OCI-LY7 (cell line): ENCODE results near the gene GALNT2. TPM values are rescaled to one million over a fixed set of nuclear protein-coding genes. Genes with fewer than 3 reads are reported as not detected.

Source experiments
- BruUV-seq: library from RNA; stranded (reverse); fragments of 400-500 nt; replicated peaks from 2 replicates; lab custom pipeline; 2021; lab: Mats Ljungman, UMichigan
- CTCF ChIA-PET: fragments of 300-600 bp; sonication (Branson Sonifier 250); formaldehyde crosslinking; loops from one replicate; lab custom pipeline; 2022; ENCODE audit warnings: antibody characterized with exemption; ENCODE audit not compliant: unreplicated experiment; lab: Charles Lee
- POLR2A ChIA-PET: fragments of 300-600 bp; sonication (Branson Sonifier 250); formaldehyde crosslinking; loops from one replicate; lab custom pipeline; 2022; ENCODE audit warnings: antibody characterized with exemption; lab: Charles Lee
- DNase-seq: peaks from one replicate; pipeline ENCODE4 v3.0.0-alpha.2; 2015; ENCODE audit warnings: low spot score
- H2AFZ ChIP-seq: fragments of 200-600 bp; sonication (generic), shearing (Covaris generic); 2 replicates; pipeline ENCODE4 v1.6.1; 2014; ENCODE audit warnings: mild to moderate bottlenecking, antibody characterized with exemption, low read length, moderate library complexity
- H3K27ac ChIP-seq: fragments of 200-600 bp; sonication (generic); 2 replicates; pipeline ENCODE4 v1.5.1; 2014; ENCODE audit warnings: mixed run types, low read depth, mild to moderate bottlenecking, moderate library complexity, low read length, inconsistent platforms; ENCODE audit not compliant: poor library complexity, severe bottlenecking
- H3K36me3 ChIP-seq: fragments of 200-600 bp; sonication (generic); 2 replicates; pipeline ENCODE4 v1.6.1; 2014; ENCODE audit warnings: mild to moderate bottlenecking, antibody characterized with exemption, low read length, moderate library complexity, mixed read lengths; ENCODE audit not compliant: insufficient read depth
- H3K4me1 ChIP-seq: fragments of 200-600 bp; sonication (generic); 2 replicates; pipeline ENCODE4 v1.5.1; 2014; ENCODE audit warnings: mild to moderate bottlenecking, low read length; ENCODE audit not compliant: insufficient read depth, poor library complexity, severe bottlenecking
- H3K4me2 ChIP-seq: fragments of 200-600 bp; sonication (generic); 2 replicates; pipeline ENCODE4 v1.6.1; 2014; ENCODE audit warnings: mild to moderate bottlenecking, low read length
- H3K4me3 ChIP-seq: fragments of 200-600 bp; sonication (generic); 2 replicates; pipeline ENCODE4 v1.5.1; 2014; ENCODE audit warnings: mild to moderate bottlenecking, low read depth, low read length; ENCODE audit not compliant: poor library complexity, severe bottlenecking
- H3K79me2 ChIP-seq: fragments of 200-600 bp; sonication (generic); 2 replicates; pipeline ENCODE4 v1.6.1; 2016; ENCODE audit warnings: low read depth, mild to moderate bottlenecking, low read length, moderate library complexity, mixed read lengths; ENCODE audit not compliant: insufficient read depth
- H3K9me2 ChIP-seq: fragments of 200-600 bp; sonication (generic); 2 replicates; pipeline ENCODE4 v1.6.1; 2016; ENCODE audit warnings: mild to moderate bottlenecking, low read length, mixed read lengths; ENCODE audit not compliant: insufficient read depth
- H3K9me3 ChIP-seq: fragments of 200-600 bp; sonication (generic); 2 replicates; pipeline ENCODE4 v1.6.1; 2014; ENCODE audit warnings: mild to moderate bottlenecking, mixed run types, low read length, mixed read lengths
- H4K20me1 ChIP-seq: fragments of 200-600 bp; sonication (generic); 2 replicates; pipeline ENCODE4 v1.6.1; 2014; ENCODE audit warnings: mild to moderate bottlenecking, antibody characterized with exemption, low read length, moderate library complexity, mixed read lengths; ENCODE audit not compliant: insufficient read depth
- CTCF ChIP-seq: fragments of 200-600 bp; sonication (generic); conservative IDR thresholded peaks from 2 replicates; pipeline ENCODE4 v1.5.1; 2014; ENCODE audit warnings: mild to moderate bottlenecking, antibody characterized with exemption, low read length, moderate library complexity, mixed read lengths
- EZH2phosphoT487 ChIP-seq: fragments of 200-600 bp; sonication (generic); IDR thresholded peaks from 2 replicates; pipeline ENCODE4 v1.6.1; 2018; ENCODE audit warnings: low read depth, borderline replicate concordance, mild to moderate bottlenecking, mixed run types, antibody characterized with exemption, low read length, moderate library complexity, mixed read lengths
- intact Hi-C: fragments of 100-400 bp; cut with micrococcal nuclease; formaldehyde crosslinking; loops from one replicate; pipeline ENCODE4 v1.10.0; 2022; ENCODE audit not compliant: unreplicated experiment
- total RNA-seq, 2 experiments: library from RNA; depleted of rRNA in 1 of 2; stranded (reverse); fragments of >200 nt in 1 of 2; shearing (Covaris generic) in 1 of 2; gene quantifications; 2 replicates each; pipeline ENCODE4 v1.2.3, GENCODE V29; 2014 to 2022

The GALNT2 gene
- total RNA-seq, 2 experiments from 2014 or later: 29.9 to 67.3 TPM

- Histone ChIP-seq H3K4me3 (no peak overlapping the region), H3K9me3 (no peaks in the 10 kb centered on the region), H3K79me2 (no peaks in the 10 kb centered on the region), H3K36me3 (no peaks in the 10 kb centered on the region), H3K4me1 (no peaks in the 10 kb centered on the region), H3K9me2 (no peaks in the 10 kb centered on the region), H3K4me2 (no peak overlapping the region), H3K27ac (no peak overlapping the region), H2AFZ (no peak overlapping the region), H4K20me1 (no peaks in the 10 kb centered on the region; the same call in 1 of the 2 replicates)
- intact Hi-C loops: no loop called here
- DNase-seq: no peak
- BruUV-seq: no TSS peak
- TF ChIP-seq CTCF: no peak
- no peak for TF ChIP-seq EZH2phosphoT487
- CTCF ChIA-PET: no interaction called here
- POLR2A ChIA-PET: no interaction called here
Observed at GRCh38 chr1:230197644-230198567, 130.9 kb downstream of the GALNT2 start.

- POLR2A ChIA-PET: interaction anchor here (1.3 kb wide), 1 partner anchor 8 kb away, joined by 3 read pairs; no protein-coding TSS in a partner anchor
- Histone ChIP-seq H3K36me3 (no peaks in the 10 kb centered on the region), H3K79me2 (no peaks in the 10 kb centered on the region), H4K20me1 (no peaks in the 10 kb centered on the region; the same call in 1 of the 2 replicates), H2AFZ (no peak overlapping the region), H3K4me1 (no peaks in the 10 kb centered on the region), H3K4me2 (no peak overlapping the region), H3K27ac (no peak overlapping the region), H3K9me2 (no peaks in the 10 kb centered on the region), H3K4me3 (no peak overlapping the region), H3K9me3 (no peaks in the 10 kb centered on the region)
- BruUV-seq: no TSS peak
- intact Hi-C loops: no loop called here
- TF ChIP-seq CTCF: no peak
- TF ChIP-seq EZH2phosphoT487: no peak
- DNase-seq: no peak
- CTCF ChIA-PET: no interaction called here
Observed at GRCh38 chr1:230199034-230199433, 132.0 kb downstream of the GALNT2 start.

- Histone ChIP-seq H4K20me1 (no peaks in the 10 kb centered on the region; the same call in 1 of the 2 replicates), H3K9me3 (no peaks in the 10 kb centered on the region), H3K4me1 (peaks cover under 1% of the 10 kb centered on the region), H3K4me3 (no peak overlapping the region), H3K9me2 (no peaks in the 10 kb centered on the region), H3K36me3 (peaks cover 2% of the 10 kb centered on the region; the same call in 1 of the 2 replicates), H3K27ac (no peak overlapping the region), H2AFZ (no peak overlapping the region), H3K4me2 (no peak overlapping the region), H3K79me2 (no peaks in the 10 kb centered on the region)
- CTCF ChIA-PET: no interaction called here
- intact Hi-C loops: no loop called here
- no peak for DNase-seq
- TF ChIP-seq CTCF: no peak
- no peak for TF ChIP-seq EZH2phosphoT487
- POLR2A ChIA-PET: interaction anchor here (1.3 kb wide), 1 partner anchor 9 kb away, joined by 3 read pairs; no protein-coding TSS in a partner anchor
- no TSS peak for BruUV-seq
Observed at GRCh38 chr1:230199554-230199953, 132.5 kb downstream of the GALNT2 start.
